OCI-LY1 (cell line): ENCODE measurements around the gene MAN1B1.

Experiments used
- H2AFZ ChIP-seq: fragments of 200-600 bp; sonication (generic), shearing (Covaris generic); 2 replicates; pipeline ENCODE4 v1.6.0; 2014; ENCODE audit warnings: antibody characterized with exemption, mild to moderate bottlenecking, low read length
- H3F3A ChIP-seq: fragments of 200-600 bp; sonication (generic), shearing (Covaris generic); 2 replicates; pipeline ENCODE4 v1.6.0; 2014; ENCODE audit warnings: mild to moderate bottlenecking, antibody characterized with exemption, low read length, moderate library complexity; ENCODE audit not compliant: insufficient read depth
- H3K27ac ChIP-seq: fragments of 200-600 bp; sonication (generic); 2 replicates; pipeline ENCODE4 v1.5.1; 2014; ENCODE audit warnings: low read length, mixed run types, mild to moderate bottlenecking, low read depth; ENCODE audit not compliant: poor library complexity, severe bottlenecking
- H3K27me3 ChIP-seq: fragments of 200-600 bp; sonication (generic); 2 replicates; pipeline ENCODE4 v1.6.0; 2014; ENCODE audit warnings: antibody characterized with exemption, mild to moderate bottlenecking, low read length, moderate library complexity; ENCODE audit not compliant: insufficient read depth
- H3K36me3 ChIP-seq: fragments of 200-600 bp; sonication (generic); 2 replicates; pipeline ENCODE4 v1.6.1; 2014; ENCODE audit warnings: mild to moderate bottlenecking, antibody characterized with exemption, low read length, moderate library complexity, mixed read lengths; ENCODE audit not compliant: insufficient read depth
- H3K4me1 ChIP-seq: fragments of 200-600 bp; sonication (generic); 2 replicates; pipeline ENCODE4 v1.5.1; 2014; ENCODE audit warnings: mild to moderate bottlenecking, low read length, moderate library complexity; ENCODE audit not compliant: insufficient read depth, severe bottlenecking
- H3K4me2 ChIP-seq: fragments of 200-600 bp; sonication (generic), shearing (Covaris generic); 2 replicates; pipeline ENCODE4 v1.6.1; 2014; ENCODE audit warnings: low read length
- H3K4me3 ChIP-seq: fragments of 200-600 bp; sonication (generic); 2 replicates; pipeline ENCODE4 v1.5.1; 2014; ENCODE audit warnings: low read length, low read depth, mild to moderate bottlenecking, mixed read lengths; ENCODE audit not compliant: poor library complexity, severe bottlenecking
- H3K79me2 ChIP-seq: fragments of 200-600 bp; shearing (Covaris generic); 2 replicates; pipeline ENCODE4 v1.6.1; 2016; ENCODE audit warnings: mixed run types, low read length, mixed read lengths; ENCODE audit not compliant: insufficient read depth
- H3K9ac ChIP-seq: fragments of 200-600 bp; sonication (generic), shearing (Covaris generic); 2 replicates; pipeline ENCODE4 v1.6.1; 2014; ENCODE audit warnings: mild to moderate bottlenecking, low read length, mixed read lengths
- H3K9me2 ChIP-seq: fragments of 200-600 bp; sonication (generic), shearing (Covaris generic); 2 replicates; pipeline ENCODE4 v1.6.1; 2014; ENCODE audit warnings: low read depth, mild to moderate bottlenecking, low read length, mixed read lengths
- H3K9me3 ChIP-seq: fragments of 200-600 bp; shearing (Covaris generic); 2 replicates; pipeline ENCODE4 v1.6.1; 2014; ENCODE audit warnings: low read length, mixed read lengths
- H4K20me1 ChIP-seq: fragments of 200-600 bp; sonication (generic), shearing (Covaris generic); 2 replicates; pipeline ENCODE4 v1.6.0; 2016; ENCODE audit warnings: mild to moderate bottlenecking, low read length; ENCODE audit not compliant: insufficient read depth
- CTCF ChIP-seq: fragments of 200-600 bp; sonication (generic), shearing (Covaris generic); IDR thresholded peaks from 2 replicates; pipeline ENCODE4 v1.5.1; 2017; ENCODE audit warnings: mild to moderate bottlenecking, antibody characterized with exemption, low read length, moderate library complexity, mixed read lengths
- EZH2 ChIP-seq: fragments of 200-600 bp; sonication (generic), shearing (Covaris generic); IDR thresholded peaks from 2 replicates; pipeline ENCODE4 v1.8.0; 2017; ENCODE audit warnings: borderline replicate concordance, mixed run types, mild to moderate bottlenecking, antibody characterized with exemption, low read length, moderate library complexity, mixed read lengths

The MAN1B1 gene

GRCh38 chr9:137069508-137070091 lies 17.2 kb upstream of the MAN1B1 start:
- Histone ChIP-seq H3K27ac (peak overlapping the region; percentile 75), H3K79me2 (peaks cover 6% of the 10 kb centered on the region; the same call in 1 of the 2 replicates), H4K20me1 (no peaks in the 10 kb centered on the region), H3K9me3 (no peaks in the 10 kb centered on the region), H3K9ac (peak overlapping the region; percentile 87), H3K4me3 (peak overlapping the region; percentile 75), H3K9me2 (no peaks in the 10 kb centered on the region), H3K4me1 (peaks cover 30% of the 10 kb centered on the region), H3K27me3 (no peaks in the 10 kb centered on the region), H3K36me3 (peaks cover 21% of the 10 kb centered on the region), H3F3A (no peaks in the 10 kb centered on the region), H3K4me2 (peak overlapping the region; percentile 86), H2AFZ (no peak overlapping the region)
- TF ChIP-seq CTCF: no peak
- no peak for TF ChIP-seq EZH2

GRCh38 chr9:137070201-137070905 lies 16.4 kb upstream of the MAN1B1 start, which contains the start of gene SAPCD2:
TSS of gene SAPCD2 (minus strand) at chr9:137070557. CDS start at chr9:137070460, 97 bp downstream.
- no peaks in the 10 kb centered on the region for H3K27me3 ChIP-seq
- peak within 1 kb of the TSS; percentile 75 for H3K4me3 ChIP-seq
- H3K27ac ChIP-seq: peak within 1 kb of the TSS; percentile 75
- no peaks in the 10 kb centered on the region for H3K9me2 ChIP-seq
- no peaks in the 10 kb centered on the region for H4K20me1 ChIP-seq
- peaks cover 37% of the 10 kb centered on the region for H3K4me1 ChIP-seq
- peaks cover 6% of the 10 kb centered on the region; the same call in 1 of the 2 replicates for H3K79me2 ChIP-seq
- H3K9me3 ChIP-seq: no peaks in the 10 kb centered on the region
- 0 out of 2 replicates have a peak within 1 kb of the TSS, but pooled peaks have one; percentile 25 for H2AFZ ChIP-seq
- TF ChIP-seq EZH2 (no peak), CTCF (no peak)
- H3F3A ChIP-seq: no peaks in the 10 kb centered on the region
- H3K9ac ChIP-seq: peak within 1 kb of the TSS; percentile 87
- H3K4me2 ChIP-seq: peak within 1 kb of the TSS; percentile 86
- peaks cover 14% of the 10 kb centered on the region; the same call in 1 of the 2 replicates for H3K36me3 ChIP-seq

- Histone ChIP-seq H3K27ac (peak overlapping the region; percentile 67), H3K36me3 (peaks cover 9% of the 10 kb centered on the region; the same call in 1 of the 2 replicates), H3K9me3 (no peaks in the 10 kb centered on the region), H2AFZ (0 out of 2 replicates have a peak overlapping the region, but pooled peaks have one; percentile 25), H4K20me1 (no peaks in the 10 kb centered on the region), H3K27me3 (no peaks in the 10 kb centered on the region), H3K9ac (peak overlapping the region; percentile 87), H3K4me3 (peak overlapping the region; percentile 75), H3K4me1 (peaks cover 39% of the 10 kb centered on the region), H3F3A (no peaks in the 10 kb centered on the region), H3K9me2 (no peaks in the 10 kb centered on the region), H3K4me2 (peak overlapping the region; percentile 86), H3K79me2 (peaks cover 6% of the 10 kb centered on the region; the same call in 1 of the 2 replicates)
- TF ChIP-seq CTCF: no peak
- no peak for TF ChIP-seq EZH2
Observed at GRCh38 chr9:137070906-137071275, 15.9 kb upstream of the MAN1B1 start.
